HG03159 (cell line): ENCODE data around the gene KIFAP3.
"Not testable (repeated sequence)": the region's sequence is repeated elsewhere in the genome, so short reads cannot be mapped to it uniquely, and the experiment has no call there.

ENCODE experiments used
- ATAC-seq: cut with Tn5 transposase; IDR thresholded peaks from one replicate; pipeline ENCODE4 v1.9.1; 2021; ENCODE audit warnings: mild to moderate bottlenecking, moderate library complexity; ENCODE audit not compliant: unreplicated experiment

KIFAP3 gene

DNA sequence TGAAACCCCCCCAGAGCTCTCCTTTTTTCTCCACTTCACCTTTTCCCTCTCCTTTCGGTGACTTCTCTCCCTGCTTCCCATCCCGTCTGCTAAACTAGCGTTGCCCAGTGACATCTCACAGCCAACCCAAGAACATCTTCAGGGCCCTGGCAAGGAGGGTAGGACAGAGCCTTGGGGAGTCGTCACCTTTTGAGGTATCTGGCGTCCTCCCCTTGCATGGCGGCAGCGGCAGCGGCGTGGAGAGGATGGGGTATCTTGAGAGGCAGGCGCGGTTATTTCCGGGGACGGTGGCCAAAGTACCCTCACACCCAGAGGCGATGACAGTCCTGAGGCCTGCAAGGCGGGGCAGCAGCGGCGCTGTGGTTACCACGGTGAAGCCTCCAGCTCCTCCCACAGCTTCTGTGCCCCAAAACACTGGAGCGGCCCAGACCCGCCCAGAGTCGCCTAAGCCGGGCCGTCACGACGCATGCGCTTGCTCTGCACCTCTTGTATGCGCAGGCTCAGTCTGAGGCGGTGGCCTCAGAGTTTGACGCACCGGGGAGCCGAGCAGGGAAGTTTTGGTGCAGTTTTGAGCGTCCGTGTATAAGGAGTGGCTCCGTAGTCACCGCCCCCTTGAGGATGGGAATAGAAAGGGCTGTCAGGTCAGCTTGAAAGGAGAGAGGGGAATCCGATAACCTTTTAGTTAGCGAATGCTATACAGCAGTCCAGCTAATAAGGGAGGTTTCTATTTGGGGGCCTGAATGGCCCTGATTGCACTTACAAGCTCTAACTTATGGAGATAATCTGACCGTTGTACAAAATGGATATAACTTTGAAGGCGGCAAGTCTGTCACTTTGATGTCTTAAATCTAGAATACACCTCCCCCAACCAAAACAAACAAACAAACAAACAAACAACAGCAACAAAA, at the start of gene KIFAP3:
Gene KIFAP3 (minus strand): TSS at position 446 of the 908 bp plus-strand sequence. CDS start 228 bp downstream, at position 218.
- peak; percentile 99 for ATAC-seq

DNA sequence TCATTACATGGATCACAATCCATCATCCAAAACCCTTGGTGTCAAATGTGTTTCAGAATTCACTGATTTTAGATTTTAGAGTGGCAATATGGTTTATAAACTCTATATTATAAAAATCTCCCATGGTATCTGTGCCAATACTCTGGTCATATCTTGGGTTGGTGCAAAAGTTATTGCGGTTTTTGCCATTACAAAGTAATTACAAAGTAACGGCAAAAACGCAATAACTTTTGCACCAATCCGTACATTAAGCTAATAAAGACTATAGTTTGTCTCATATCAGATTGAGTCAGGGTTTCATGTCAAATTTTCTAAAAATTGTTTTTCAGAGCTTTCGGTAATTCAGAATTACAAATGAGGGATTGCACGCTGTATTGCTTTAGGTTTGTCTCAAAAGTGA, 47.9 kb upstream of the KIFAP3 start:
- ATAC-seq = no peak

DNA sequence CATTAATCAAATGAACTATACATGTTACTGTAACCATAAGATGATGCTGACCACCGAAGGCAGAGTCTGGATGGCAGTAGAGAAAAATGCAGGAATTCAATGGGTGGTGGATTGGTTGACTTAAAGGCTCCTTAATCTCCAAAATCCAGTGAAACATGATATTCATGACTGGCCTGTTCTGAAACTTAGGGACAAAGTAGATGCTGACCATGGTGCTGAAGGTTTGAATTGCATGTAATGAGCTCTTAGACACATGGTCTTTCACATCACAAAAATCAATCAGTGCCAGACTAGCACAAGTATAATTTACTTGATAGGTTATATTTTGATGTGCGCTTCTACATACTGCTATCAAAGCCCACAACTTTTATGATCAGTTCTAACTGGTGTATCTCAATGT, 40.4 kb upstream of the KIFAP3 start:
- ATAC-seq = no peak

GRCh38 chr1:170113140-170113539, 38.6 kb upstream of the KIFAP3 start:
- ATAC-seq = not testable (repeated sequence)

GRCh38 chr1:170097449-170097948, 23.0 kb upstream of the KIFAP3 start:
- no peak for ATAC-seq

- ATAC-seq = no peak
Measured at GRCh38 chr1:170096806-170097340, 22.4 kb upstream of the KIFAP3 start.

GRCh38 chr1:170095976-170096748, 21.7 kb upstream of the KIFAP3 start:
- no peak for ATAC-seq

GRCh38 chr1:170094697-170095616, 20.5 kb upstream of the KIFAP3 start:
- not testable (repeated sequence) for ATAC-seq

DNA sequence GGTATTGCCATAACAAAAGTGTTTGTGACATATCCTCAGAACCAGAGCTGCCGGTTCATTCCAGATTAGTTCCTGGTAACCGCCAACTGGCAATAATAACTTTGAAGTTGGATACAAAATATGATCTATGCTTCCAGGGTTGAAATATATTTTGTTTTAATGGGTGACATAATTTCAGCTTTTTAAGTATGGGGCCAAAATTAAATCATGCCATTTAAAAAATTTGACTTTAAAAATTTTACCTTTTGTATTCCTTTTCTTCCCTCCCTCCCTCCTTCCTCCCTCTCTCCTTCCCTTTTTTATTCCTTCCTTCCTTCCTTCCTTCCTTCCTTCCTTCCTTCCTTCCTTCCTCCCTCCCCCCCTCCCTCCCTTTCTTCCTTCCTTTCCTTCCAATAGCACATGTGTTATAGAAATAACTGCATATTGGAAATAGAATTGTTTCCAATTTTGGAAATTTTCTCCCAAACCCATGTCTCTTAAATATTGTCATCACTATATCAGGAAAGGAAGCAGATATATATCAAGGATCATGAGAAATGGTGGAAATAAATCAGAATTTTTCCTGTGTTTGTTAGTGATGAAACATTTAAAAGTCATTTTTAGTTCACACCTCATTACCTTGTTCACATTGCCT, 12.0 kb upstream of the KIFAP3 start:
- no peak for ATAC-seq

- ATAC-seq = no peak
Measured at GRCh38 chr1:170085091-170085490, 10.6 kb upstream of the KIFAP3 start.

DNA sequence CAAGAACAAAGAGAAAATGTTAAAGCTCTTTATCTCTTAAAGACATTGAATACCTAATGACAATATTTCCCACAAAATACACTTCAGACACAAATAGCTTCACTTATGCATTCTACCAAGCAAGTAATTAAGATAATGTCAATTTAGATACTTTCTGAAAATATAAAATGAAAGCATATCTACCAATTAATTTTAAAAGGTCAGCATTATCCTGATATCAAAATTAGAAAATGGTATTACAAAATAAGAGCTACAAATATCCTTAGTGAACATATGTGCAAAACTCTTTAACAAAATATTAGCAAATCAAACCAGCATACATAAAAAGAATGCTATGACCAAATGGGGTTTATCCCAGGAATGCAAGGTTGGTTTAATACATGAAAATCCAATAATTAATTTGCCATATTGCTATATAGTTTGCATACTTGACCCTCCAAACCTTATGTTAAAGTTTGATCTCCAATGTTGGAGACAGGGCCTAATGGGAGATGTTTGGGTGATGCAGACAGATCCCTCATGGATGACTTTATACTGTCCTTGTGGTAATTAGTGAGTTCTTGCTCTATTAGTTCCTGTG, 4.2 kb upstream of the KIFAP3 start:
- no peak for ATAC-seq

GRCh38 chr1:170077926-170078325, 3.4 kb upstream of the KIFAP3 start:
- ATAC-seq = no peak

DNA sequence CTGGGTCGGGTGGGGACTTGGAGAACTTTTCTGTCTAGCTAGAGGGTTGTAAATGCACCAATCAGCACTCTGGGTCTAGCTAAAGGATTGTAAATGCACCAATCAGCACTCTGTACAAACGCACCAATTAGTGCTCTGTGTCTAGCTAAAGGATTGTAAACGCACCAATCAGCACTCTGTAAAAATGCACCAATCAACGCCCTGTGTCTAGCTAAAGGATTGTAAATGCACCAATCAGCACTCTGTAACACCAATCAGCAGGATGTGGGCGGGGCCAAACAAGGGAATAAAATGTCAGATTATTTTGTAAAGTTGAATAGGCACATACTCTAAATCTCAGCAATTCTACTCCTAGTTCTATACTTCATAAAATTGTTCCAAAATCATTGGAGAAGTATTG, 2.5 kb upstream of the KIFAP3 start:
- ATAC-seq = not testable (repeated sequence)

- ATAC-seq = no peak
Measured at GRCh38 chr1:170076199-170076598, 1.7 kb upstream of the KIFAP3 start.

- ATAC-seq = no peak
Measured at GRCh38 chr1:170075186-170075585, 691 bp upstream of the KIFAP3 start.

DNA sequence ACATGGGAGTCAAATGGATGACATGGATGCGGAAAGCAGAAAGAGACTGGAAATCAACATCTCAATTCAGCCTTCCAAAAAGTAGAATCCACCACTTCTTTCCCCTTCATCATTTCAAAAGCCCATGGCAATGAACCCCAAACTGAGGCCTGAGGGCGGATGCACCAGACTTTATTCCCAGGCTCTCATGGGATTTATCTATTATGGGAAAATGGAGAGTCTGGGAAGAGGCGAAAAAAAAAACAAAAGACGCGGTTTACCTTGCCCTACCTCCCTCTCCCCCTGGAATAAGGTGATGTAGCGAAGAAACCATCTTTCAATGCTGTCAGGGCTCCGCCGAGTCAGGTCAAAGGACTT, 624 bp downstream of the KIFAP3 start:
- ATAC-seq = no peak

- no peak for ATAC-seq
Measured at GRCh38 chr1:170071378-170071777, 3.1 kb downstream of the KIFAP3 start.

- no peak for ATAC-seq
Measured at GRCh38 chr1:170068923-170069322, 5.6 kb downstream of the KIFAP3 start.

DNA sequence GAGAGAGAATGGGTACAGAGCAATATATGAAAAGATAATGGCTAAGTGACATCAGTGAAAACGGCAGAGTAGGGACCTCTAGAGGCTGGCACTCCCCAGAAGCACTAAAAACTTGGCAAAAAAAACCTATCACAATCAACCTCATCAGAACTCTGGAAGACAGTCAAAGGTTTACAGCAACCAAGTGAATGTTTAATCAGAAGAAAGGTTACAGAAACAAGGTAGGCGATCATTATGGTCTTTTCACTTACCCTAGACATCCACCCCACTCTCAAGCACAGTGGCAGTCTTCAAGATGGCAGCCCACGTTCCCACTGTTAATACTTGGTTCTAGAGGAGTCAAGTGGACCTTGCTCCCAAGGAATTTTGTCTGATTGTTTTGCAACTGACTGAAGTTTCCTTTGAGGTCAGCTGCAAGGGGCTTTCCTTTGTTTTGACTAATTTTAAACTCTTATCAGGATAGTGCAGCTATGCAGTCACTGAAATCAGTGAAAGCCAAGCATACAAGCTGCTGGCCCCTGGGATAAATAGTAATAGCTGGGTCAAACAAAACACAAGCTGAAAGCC, 7.2 kb downstream of the KIFAP3 start:
- ATAC-seq = peak; percentile 57
